Neural cell (in vitro differentiated cells): ENCODE results near the gene KCTD17.

Experiments
- CTCF ChIP-seq: fragments of 450-650 bp; IDR thresholded peaks from 2 replicates; pipeline ENCODE4 v1.5.1; 2014; ENCODE audit warnings: antibody characterized with exemption, mild to moderate bottlenecking, moderate library complexity; ENCODE audit not compliant: poor library complexity, severe bottlenecking
- EP300 ChIP-seq: fragments of 450-650 bp; conservative IDR thresholded peaks from 2 replicates; pipeline ENCODE4 v1.6.1; 2014; ENCODE audit warnings: antibody characterized with exemption, mild to moderate bottlenecking, moderate library complexity; ENCODE audit not compliant: poor library complexity, severe bottlenecking
- EZH2 ChIP-seq: fragments of 200-600, 300-800 bp; shearing (Covaris generic), sonication (generic); IDR thresholded peaks from 2 replicates; pipeline ENCODE4 v1.6.1; 2014; ENCODE audit warnings: antibody characterized with exemption, low read length, borderline replicate concordance, mild to moderate bottlenecking; ENCODE audit not compliant: insufficient read depth, poor library complexity, severe bottlenecking
- MXI1 ChIP-seq: fragments of 450-650 bp; conservative IDR thresholded peaks from 2 replicates; pipeline ENCODE4 v1.6.1; 2014; ENCODE audit warnings: antibody characterized with exemption, mild to moderate bottlenecking; ENCODE audit not compliant: poor library complexity, severe bottlenecking
- POLR2AphosphoS5 ChIP-seq: IDR thresholded peaks from 2 replicates; pipeline ENCODE4 v1.6.1; 2012
- RAD21 ChIP-seq: fragments of 450-650 bp; conservative IDR thresholded peaks from 2 replicates; pipeline ENCODE4 v1.6.1; 2014; ENCODE audit warnings: antibody characterized with exemption, mild to moderate bottlenecking, moderate library complexity
- REST ChIP-seq: IDR thresholded peaks from 2 replicates; pipeline ENCODE4 v1.6.1; 2012; ENCODE audit warnings: borderline replicate concordance
- SMC3 ChIP-seq: fragments of 450-650 bp; conservative IDR thresholded peaks from 2 replicates; pipeline ENCODE4 v1.6.1; 2014; ENCODE audit warnings: antibody characterized with exemption, mild to moderate bottlenecking, moderate library complexity; ENCODE audit not compliant: poor library complexity

GRCh38 chr22:37075046-37075445 lies 23.5 kb downstream of the KCTD17 start:
- no peak for TF ChIP-seq CTCF
- no peak for TF ChIP-seq POLR2AphosphoS5
- no peak for TF ChIP-seq SMC3
- no peak for TF ChIP-seq EP300
- TF ChIP-seq RAD21: no peak
- no peak for TF ChIP-seq EZH2
- no peak for TF ChIP-seq REST
- TF ChIP-seq MXI1: no peak
